ENCODE measurements around the gene DHPS. TPM values are rescaled to one million over a fixed set of nuclear protein-coding genes. Genes with fewer than 3 reads are reported as not detected.
A peak's percentile ranks its signal among the peaks of the same experiment; 100 is the strongest.

Gene DHPS
- total RNA-seq, 1 donor from 2014 or later, result 106 TPM

DNA sequence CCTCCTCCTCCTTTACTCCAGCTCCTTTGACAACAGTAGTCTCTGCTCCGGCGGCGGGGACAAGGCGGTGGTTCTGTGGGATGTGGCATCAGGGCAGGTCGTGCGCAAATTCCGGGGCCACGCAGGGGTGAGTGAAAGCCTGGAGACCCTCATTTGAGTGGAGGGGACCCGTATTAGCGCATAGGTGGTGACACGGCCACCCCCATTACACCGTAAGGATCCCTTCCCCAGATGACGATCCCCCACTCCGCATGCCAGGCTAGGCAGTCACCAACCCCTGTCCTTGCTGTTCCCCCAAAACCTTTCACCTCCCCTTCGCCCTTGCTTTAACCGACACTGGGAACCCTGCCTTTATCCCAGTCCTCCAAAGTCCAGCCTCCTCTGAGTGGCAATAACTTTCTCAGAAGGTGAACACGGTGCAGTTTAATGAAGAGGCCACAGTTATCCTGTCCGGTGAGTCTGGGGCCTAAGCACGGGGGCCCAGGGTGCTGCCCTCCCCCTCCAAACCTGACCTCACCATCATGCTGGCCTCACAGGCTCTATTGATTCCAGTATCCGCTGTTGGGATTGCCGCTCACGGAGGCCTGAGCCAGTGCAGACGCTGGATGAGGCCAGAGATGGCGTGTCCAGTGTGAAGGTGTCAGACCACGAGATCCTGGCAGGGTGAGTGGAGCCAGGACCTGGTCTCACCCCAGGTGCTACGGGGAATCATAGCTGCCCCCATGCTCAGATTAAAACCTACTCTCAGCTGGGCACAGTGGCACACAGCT lies 11.3 kb downstream of the DHPS start:
- Mint-ChIP-seq H3K4me3 (ENCODE audit: low read depth) (peak overlapping the region; percentile 94), H3K27me3 (no peaks in the 10 kb centered on the region), H3K36me3 (ENCODE audit: insufficient read depth) (peaks cover 13% of the 10 kb centered on the region), H3K9me3 (ENCODE audit: low read depth) (no peaks in the 10 kb centered on the region), H3K4me1 (ENCODE audit: low read depth) (peaks cover 27% of the 10 kb centered on the region), H3K27ac (peak overlapping the region; percentile 100)
- DNase-seq (ENCODE audit: low spot score, unreplicated experiment), result no peak
- TF ChIP-seq, protein P1, sequence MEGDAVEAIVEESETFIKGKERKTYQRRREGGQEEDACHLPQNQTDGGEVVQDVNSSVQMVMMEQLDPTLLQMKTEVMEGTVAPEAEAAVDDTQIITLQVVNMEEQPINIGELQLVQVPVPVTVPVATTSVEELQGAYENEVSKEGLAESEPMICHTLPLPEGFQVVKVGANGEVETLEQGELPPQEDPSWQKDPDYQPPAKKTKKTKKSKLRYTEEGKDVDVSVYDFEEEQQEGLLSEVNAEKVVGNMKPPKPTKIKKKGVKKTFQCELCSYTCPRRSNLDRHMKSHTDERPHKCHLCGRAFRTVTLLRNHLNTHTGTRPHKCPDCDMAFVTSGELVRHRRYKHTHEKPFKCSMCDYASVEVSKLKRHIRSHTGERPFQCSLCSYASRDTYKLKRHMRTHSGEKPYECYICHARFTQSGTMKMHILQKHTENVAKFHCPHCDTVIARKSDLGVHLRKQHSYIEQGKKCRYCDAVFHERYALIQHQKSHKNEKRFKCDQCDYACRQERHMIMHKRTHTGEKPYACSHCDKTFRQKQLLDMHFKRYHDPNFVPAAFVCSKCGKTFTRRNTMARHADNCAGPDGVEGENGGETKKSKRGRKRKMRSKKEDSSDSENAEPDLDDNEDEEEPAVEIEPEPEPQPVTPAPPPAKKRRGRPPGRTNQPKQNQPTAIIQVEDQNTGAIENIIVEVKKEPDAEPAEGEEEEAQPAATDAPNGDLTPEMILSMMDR (IDR thresholded peaks at IDR 0.05; ENCODE audit: unreplicated experiment), result no peak

DNA sequence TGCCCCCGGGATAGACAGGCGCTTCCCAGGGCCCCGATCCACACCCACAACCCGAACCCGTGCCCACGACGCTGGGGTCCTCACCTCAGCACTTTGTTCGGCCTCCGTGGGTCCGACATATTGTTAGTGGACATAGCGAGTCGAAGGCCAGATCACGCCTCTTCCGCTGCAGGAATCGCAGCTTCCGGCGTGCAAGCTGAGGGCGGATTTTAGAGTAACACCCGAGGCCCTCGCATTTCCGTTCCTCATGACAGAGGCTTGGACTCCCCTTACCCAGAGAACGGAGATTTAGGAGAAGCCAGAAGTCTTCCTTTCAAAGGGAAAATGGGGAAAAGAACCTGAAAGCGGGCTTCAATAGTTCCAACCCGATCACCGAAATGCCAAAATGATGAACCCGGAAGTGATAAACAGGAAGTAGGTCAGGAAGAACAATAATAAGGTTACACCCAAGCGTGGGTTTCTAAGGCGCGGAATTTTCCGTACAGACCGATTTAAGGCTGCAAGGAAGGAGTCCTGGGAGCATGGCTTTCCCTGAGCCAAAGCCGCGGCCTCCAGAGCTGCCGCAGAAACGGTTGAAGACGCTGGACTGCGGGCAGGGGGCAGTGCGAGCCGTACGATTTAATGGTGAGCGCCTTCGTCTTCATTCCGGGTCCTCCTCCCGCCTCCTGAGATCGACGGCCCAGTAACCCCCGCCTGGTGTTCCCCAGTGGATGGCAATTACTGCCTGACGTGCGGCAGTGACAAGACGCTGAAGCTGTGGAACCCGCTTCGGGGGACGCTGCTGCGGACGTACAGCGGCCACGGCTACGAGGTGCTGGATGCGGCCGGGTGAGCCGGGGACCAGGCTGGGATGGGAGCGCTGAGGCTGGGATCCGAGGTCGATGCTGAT lies 12.2 kb downstream of the DHPS start:
- peak; percentile 59 for DNase-seq (ENCODE audit: low spot score, unreplicated experiment)
- Mint-ChIP-seq H3K9me3 (ENCODE audit: low read depth) (no peaks in the 10 kb centered on the region), H3K27ac (peak overlapping the region; percentile 100), H3K27me3 (no peaks in the 10 kb centered on the region), H3K4me3 (ENCODE audit: low read depth) (peak overlapping the region; percentile 94), H3K4me1 (ENCODE audit: low read depth) (peaks cover 27% of the 10 kb centered on the region), H3K36me3 (ENCODE audit: insufficient read depth) (peaks cover 12% of the 10 kb centered on the region)
- TF ChIP-seq, protein P1 (IDR thresholded peaks at IDR 0.05; ENCODE audit: unreplicated experiment), result peak; percentile 16

DNA sequence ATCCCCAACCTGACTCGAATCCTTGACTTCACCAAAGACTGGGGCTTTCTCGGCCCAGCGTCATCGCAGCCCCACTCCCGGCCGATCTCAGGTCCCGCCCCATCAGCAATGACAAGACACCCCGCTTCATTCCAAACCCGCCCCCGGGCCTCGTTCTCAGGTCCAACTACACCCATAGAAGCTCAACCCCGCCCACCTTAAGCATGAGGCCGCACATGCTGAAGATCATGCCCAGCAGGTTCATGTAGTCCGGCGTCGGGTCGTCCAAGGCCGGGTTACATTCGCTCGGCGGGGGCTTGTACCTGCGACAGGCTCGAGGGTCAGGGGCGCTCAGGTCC lies 12.8 kb downstream of the DHPS start:
- H3K4me3 Mint-ChIP-seq (ENCODE audit: low read depth), result peak overlapping the region; percentile 94
- H3K9me3 Mint-ChIP-seq (ENCODE audit: low read depth), result no peaks in the 10 kb centered on the region
- peak overlapping the region; percentile 100 for H3K27ac Mint-ChIP-seq
- H3K36me3 Mint-ChIP-seq (ENCODE audit: insufficient read depth), result peaks cover 8% of the 10 kb centered on the region
- no peak for DNase-seq (ENCODE audit: low spot score, unreplicated experiment)
- H3K4me1 Mint-ChIP-seq (ENCODE audit: low read depth), result peaks cover 27% of the 10 kb centered on the region
- TF ChIP-seq, protein P1 (IDR thresholded peaks at IDR 0.05; ENCODE audit: unreplicated experiment), result no peak
- no peaks in the 10 kb centered on the region for H3K27me3 Mint-ChIP-seq

DNA sequence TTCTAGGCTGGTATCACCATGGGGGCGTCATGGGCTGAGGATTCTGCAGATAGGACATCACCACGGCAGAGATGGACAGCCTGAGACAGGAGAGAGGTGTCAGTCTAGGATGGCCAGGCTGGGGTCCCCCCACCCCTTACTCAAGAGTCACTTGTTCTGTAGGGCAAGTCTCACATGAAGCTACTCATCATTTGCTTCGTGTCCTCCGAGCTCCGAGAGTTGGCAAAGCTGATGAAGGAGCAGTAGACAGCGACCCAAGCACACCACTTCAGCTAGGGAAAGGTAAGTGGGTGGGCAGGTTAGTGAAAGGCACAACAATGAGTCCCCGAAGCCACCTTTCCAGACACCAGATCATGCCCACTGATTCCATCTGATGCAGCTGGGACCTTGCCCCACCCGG lies 13.3 kb downstream of the DHPS start:
- H3K27ac Mint-ChIP-seq, result peak overlapping the region; percentile 100

More for the DNA sequence above, 13.3 kb downstream of the DHPS start:
- TF ChIP-seq, protein P1 (IDR thresholded peaks at IDR 0.05; ENCODE audit: unreplicated experiment), result no peak
- Mint-ChIP-seq H3K27me3 (no peaks in the 10 kb centered on the region), H3K4me3 (ENCODE audit: low read depth) (peak overlapping the region; percentile 94), H3K4me1 (ENCODE audit: low read depth) (peaks cover 27% of the 10 kb centered on the region), H3K36me3 (ENCODE audit: insufficient read depth) (peaks cover 6% of the 10 kb centered on the region), H3K9me3 (ENCODE audit: low read depth) (no peaks in the 10 kb centered on the region)
- no peak for DNase-seq (ENCODE audit: low spot score, unreplicated experiment)

All from progenitor cell of endocrine pancreas (in vitro differentiated cells).